Esophagus squamous epithelium (tissue), 4 donors: ENCODE results near the gene DDI2.

ENCODE experiments used
- POLR2A ChIP-seq, 4 donors: fragments of 450-650 bp; IDR thresholded peaks; one replicate each; pipeline ENCODE4 v1.6.1; 2017; ENCODE audit warnings: antibody characterized with exemption in 4 of 4, mild to moderate bottlenecking in 4 of 4, moderate library complexity in 3 of 4
- TF ChIP-seq, protein P1 (sequence below), 6 experiments: fragments of 450-650 bp in 4 of 6; fragments of 200-600 bp in 2 of 6; sonication (generic) in 2 of 6; IDR thresholded peaks; one replicate each; pipeline ENCODE4 v1.5.1; 2016 to 2019; ENCODE audit warnings: antibody characterized with exemption in 6 of 6, mild to moderate bottlenecking in 4 of 6, moderate library complexity in 4 of 6

GRCh38 chr1:15621975-15622374, 4.7 kb downstream of the DDI2 start:
- TF ChIP-seq, protein P1, sequence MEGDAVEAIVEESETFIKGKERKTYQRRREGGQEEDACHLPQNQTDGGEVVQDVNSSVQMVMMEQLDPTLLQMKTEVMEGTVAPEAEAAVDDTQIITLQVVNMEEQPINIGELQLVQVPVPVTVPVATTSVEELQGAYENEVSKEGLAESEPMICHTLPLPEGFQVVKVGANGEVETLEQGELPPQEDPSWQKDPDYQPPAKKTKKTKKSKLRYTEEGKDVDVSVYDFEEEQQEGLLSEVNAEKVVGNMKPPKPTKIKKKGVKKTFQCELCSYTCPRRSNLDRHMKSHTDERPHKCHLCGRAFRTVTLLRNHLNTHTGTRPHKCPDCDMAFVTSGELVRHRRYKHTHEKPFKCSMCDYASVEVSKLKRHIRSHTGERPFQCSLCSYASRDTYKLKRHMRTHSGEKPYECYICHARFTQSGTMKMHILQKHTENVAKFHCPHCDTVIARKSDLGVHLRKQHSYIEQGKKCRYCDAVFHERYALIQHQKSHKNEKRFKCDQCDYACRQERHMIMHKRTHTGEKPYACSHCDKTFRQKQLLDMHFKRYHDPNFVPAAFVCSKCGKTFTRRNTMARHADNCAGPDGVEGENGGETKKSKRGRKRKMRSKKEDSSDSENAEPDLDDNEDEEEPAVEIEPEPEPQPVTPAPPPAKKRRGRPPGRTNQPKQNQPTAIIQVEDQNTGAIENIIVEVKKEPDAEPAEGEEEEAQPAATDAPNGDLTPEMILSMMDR (IDR thresholded peaks at IDR 0.05) = no peak
- no peak for TF ChIP-seq POLR2A (IDR thresholded peaks at IDR 0.05)
